Measurements from ENCODE around the gene NCBP3.

GRCh38 chr17:3828852-3829232 lies 17.2 kb downstream of the NCBP3 start:
- TF ChIP-seq TAF1 (IDR thresholded peaks at IDR 0.05; ENCODE audit: borderline replicate concordance, insufficient read depth, low read length) (no peak), POLR2AphosphoS5 (IDR thresholded peaks at IDR 0.05; ENCODE audit: low read depth, low read length) (no peak), SIN3A (IDR thresholded peaks at IDR 0.05; ENCODE audit: borderline replicate concordance, insufficient read depth, low read length) (no peak), FOXP2 (optimal IDR thresholded peaks at IDR 0.05; ENCODE audit: borderline replicate concordance, extremely low read depth, extremely low read length, insufficient read depth) (no peak)
- TF ChIP-seq, protein P1, sequence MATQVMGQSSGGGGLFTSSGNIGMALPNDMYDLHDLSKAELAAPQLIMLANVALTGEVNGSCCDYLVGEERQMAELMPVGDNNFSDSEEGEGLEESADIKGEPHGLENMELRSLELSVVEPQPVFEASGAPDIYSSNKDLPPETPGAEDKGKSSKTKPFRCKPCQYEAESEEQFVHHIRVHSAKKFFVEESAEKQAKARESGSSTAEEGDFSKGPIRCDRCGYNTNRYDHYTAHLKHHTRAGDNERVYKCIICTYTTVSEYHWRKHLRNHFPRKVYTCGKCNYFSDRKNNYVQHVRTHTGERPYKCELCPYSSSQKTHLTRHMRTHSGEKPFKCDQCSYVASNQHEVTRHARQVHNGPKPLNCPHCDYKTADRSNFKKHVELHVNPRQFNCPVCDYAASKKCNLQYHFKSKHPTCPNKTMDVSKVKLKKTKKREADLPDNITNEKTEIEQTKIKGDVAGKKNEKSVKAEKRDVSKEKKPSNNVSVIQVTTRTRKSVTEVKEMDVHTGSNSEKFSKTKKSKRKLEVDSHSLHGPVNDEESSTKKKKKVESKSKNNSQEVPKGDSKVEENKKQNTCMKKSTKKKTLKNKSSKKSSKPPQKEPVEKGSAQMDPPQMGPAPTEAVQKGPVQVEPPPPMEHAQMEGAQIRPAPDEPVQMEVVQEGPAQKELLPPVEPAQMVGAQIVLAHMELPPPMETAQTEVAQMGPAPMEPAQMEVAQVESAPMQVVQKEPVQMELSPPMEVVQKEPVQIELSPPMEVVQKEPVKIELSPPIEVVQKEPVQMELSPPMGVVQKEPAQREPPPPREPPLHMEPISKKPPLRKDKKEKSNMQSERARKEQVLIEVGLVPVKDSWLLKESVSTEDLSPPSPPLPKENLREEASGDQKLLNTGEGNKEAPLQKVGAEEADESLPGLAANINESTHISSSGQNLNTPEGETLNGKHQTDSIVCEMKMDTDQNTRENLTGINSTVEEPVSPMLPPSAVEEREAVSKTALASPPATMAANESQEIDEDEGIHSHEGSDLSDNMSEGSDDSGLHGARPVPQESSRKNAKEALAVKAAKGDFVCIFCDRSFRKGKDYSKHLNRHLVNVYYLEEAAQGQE (IDR thresholded peaks at IDR 0.05; ENCODE audit: insufficient read depth in 1 of 2, low read depth in 2 of 2, low read length in 2 of 2), result no peak

Data from PFSK-1 (cell line).